ENCODE data around the gene P4HA2. TPM values are rescaled to one million over a fixed set of nuclear protein-coding genes. Genes with fewer than 3 reads are reported as not detected.
A peak's percentile ranks its signal among the peaks of the same experiment; 100 is the strongest.

The P4HA2 gene
- total RNA-seq, 2 donors from 2014 or later, result 60.5 to 65.4 TPM

DNA sequence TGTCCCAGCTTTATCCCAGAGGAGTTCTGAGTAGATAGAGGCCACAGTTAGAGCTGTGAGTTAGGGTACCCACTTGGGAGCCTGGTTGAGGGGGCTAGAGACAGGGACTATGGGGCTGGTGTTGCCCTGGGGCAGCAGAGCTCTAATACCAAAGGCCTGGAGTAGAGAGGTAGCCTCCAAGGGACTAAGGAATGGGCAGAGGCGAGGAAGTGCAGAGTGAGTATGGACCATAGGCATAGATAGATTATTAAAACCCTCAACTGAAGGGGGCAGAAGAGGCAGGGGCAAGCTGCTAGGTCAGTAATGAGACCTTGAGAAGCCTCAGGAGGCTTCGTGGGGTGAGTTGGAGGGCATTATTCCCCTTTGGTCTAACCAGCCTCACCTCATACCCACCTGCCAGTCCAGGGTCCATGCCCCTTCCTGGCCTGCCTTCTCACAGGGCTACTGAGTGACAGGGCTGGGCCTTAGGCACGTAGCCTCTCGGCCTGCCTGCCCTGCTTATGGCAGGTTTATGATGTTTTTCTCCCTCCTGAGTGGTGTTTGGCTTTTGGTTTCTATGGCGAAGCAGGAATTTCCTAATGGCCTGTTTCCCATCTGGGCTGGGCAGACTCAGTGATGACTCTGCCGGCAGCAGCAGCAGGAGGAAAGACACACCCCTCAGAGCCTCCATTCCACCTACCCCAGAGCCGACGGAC lies 37.8 kb upstream of the P4HA2 start:
- Histone ChIP-seq H3K36me3 (peaks cover 10% of the 10 kb centered on the region), H3K27me3 (no peaks in the 10 kb centered on the region), H3K27ac (peak overlapping the region; percentile 75 to 76), H3K9me3 (no peaks in the 10 kb centered on the region), H3K4me3 (no peak overlapping the region), H3K4me1 (peaks cover 0 to 66% of the 10 kb centered on the region in 2 donors)
- peak; percentile 81 for DNase-seq (ENCODE audit: low spot score)
- TF ChIP-seq, protein P1, sequence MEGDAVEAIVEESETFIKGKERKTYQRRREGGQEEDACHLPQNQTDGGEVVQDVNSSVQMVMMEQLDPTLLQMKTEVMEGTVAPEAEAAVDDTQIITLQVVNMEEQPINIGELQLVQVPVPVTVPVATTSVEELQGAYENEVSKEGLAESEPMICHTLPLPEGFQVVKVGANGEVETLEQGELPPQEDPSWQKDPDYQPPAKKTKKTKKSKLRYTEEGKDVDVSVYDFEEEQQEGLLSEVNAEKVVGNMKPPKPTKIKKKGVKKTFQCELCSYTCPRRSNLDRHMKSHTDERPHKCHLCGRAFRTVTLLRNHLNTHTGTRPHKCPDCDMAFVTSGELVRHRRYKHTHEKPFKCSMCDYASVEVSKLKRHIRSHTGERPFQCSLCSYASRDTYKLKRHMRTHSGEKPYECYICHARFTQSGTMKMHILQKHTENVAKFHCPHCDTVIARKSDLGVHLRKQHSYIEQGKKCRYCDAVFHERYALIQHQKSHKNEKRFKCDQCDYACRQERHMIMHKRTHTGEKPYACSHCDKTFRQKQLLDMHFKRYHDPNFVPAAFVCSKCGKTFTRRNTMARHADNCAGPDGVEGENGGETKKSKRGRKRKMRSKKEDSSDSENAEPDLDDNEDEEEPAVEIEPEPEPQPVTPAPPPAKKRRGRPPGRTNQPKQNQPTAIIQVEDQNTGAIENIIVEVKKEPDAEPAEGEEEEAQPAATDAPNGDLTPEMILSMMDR (IDR thresholded peaks at IDR 0.05), result no peak

DNA sequence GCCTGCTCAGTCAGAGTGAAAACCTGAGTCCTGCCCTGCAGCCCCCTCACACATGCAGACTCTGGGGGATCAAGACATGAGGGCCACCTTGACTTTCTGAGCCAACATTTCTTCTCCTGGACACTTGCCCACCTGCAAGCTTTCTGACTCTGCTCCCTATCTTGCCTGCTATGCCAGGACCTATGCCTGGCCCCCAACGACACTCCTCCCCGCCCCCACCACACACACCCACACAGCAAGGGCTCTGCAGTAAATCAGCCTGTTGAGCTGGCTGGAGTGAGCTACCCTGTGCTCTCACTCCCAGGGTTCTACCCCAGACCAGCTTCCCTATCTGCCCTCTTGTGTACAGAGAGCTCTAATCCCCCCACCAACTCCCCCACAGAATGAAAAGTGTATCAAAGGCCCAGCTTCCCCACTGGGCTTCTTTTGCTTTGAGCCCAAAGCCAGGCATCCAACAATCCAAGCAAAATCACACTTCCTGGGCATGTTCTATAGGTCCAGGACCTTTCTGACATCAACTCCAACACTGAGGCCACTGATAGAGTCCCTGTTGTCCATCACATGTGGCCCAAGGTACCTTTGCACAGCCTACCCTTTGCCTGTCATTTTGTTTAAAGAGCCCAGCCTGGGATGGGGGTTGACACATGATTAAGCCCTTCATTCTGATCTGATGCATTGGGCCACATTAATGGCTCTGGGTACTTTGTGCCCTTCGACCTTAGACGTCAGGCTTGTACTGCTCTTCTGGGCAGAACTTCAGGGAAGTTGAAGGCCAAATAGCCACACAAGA lies 37.1 kb upstream of the P4HA2 start:
- Histone ChIP-seq H3K4me1 (peaks cover 0 to 73% of the 10 kb centered on the region in 2 donors), H3K4me3 (no peak overlapping the region), H3K27me3 (no peaks in the 10 kb centered on the region), H3K27ac (peak overlapping the region; percentile 75 to 76), H3K36me3 (peaks cover 10% of the 10 kb centered on the region), H3K9me3 (no peaks in the 10 kb centered on the region)
- peak; percentile 53 for DNase-seq (ENCODE audit: low spot score)
- TF ChIP-seq, protein P1 (IDR thresholded peaks at IDR 0.05), result no peak

DNA sequence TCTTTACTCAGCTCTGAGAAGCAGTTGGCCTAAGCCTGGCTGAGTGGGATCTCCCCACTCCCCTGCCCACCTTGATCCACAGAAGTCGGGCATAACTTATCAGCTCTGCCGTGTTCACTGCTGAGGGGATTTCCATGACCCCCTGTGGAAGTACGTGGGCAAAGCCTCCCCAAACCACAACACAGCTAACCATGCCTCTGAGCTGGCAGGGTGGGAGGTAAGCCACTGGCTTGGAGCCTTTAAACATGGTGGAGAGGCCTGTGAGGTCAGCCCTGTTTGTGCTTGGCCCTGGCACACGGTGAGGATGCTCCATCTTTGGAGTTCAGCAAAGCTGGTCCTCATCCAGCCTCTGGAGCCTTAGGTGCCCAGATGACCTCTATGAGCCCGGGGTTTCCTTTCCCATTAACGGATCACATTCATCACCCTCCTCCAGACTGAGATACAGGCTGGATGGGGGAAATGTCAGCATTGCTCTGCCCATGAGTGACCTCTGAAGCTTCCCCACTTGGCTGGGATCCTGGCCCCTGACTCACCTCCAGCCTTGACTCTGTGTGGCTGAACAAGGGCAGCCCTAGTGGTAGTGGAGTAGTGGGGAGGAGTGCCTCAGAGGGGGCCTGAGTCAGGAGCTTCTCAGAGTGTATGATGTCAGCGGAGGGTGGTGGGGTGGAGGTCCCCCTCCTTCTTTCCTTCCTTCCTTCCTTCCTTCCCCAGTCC lies 36.1 kb upstream of the P4HA2 start:
- peak; percentile 73 for DNase-seq (ENCODE audit: low spot score)
- Histone ChIP-seq H3K4me1 (peaks cover 0 to 83% of the 10 kb centered on the region in 2 donors), H3K36me3 (peaks cover 10% of the 10 kb centered on the region), H3K27me3 (no peaks in the 10 kb centered on the region), H3K9me3 (no peaks in the 10 kb centered on the region), H3K4me3 (no peak overlapping the region), H3K27ac (peak overlapping the region; percentile 75 to 76)
- TF ChIP-seq, protein P1 (IDR thresholded peaks at IDR 0.05), result no peak

DNA sequence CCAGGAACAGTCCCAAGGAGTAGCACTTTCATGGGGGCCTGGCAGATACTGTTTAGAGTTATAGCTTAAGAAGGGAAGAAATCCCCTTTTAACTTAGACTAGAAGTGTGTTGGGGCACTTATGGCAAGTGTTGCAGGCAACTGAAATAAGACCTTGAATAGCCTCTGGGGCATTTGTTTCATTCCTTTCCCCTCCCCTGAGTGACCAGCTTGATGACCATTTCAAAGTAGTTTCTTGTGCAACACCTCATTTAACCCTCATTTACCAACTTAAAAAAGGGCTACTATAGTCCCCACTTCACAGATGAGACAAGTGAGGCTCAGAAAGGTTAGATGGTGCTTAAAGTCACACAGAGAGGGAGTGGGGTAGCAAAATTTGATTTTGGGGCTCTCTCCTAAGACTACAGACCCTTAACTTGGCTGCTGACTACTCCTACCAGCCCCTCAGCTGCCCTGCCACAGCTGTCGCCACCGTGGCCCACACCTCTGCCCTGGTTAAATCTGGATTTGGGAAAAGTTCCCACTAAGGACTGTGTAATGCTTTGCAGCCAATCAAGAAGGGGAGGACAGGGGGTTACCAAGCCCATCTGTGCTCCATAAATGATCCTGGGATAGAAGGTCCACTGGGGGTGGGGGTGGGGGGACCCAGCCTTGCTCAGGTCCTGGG lies 35.4 kb upstream of the P4HA2 start:
- TF ChIP-seq, protein P1 (IDR thresholded peaks at IDR 0.05), result no peak
- H3K4me3 ChIP-seq, result no peak overlapping the region
- peaks cover 10% of the 10 kb centered on the region for H3K36me3 ChIP-seq
- peak; percentile 44 for DNase-seq (ENCODE audit: low spot score)
- H3K9me3 ChIP-seq, result no peaks in the 10 kb centered on the region
- peaks cover 0 to 88% of the 10 kb centered on the region in 2 donors for H3K4me1 ChIP-seq
- no peaks in the 10 kb centered on the region for H3K27me3 ChIP-seq
- peak overlapping the region; percentile 33 to 75 for H3K27ac ChIP-seq
